H1 (cell line): ENCODE results near the gene PKNOX1. TPM values are rescaled to one million over a fixed set of nuclear protein-coding genes. Genes with fewer than 3 reads are reported as not detected.

Experiments
- CHD1 ChIP-seq: IDR thresholded peaks from 2 replicates; pipeline ENCODE4 v1.6.1; 2012; ENCODE audit warnings: low read depth, low read length, improper control_type of control experiment
- CTBP2 ChIP-seq: IDR thresholded peaks from 2 replicates; pipeline ENCODE4 v1.7.0; 2011; ENCODE audit warnings: borderline replicate concordance, mild to moderate bottlenecking, moderate library complexity, mixed read lengths, low read length; ENCODE audit not compliant: insufficient read depth, insufficient read length
- EZH2 ChIP-seq: fragments of 200-600 bp; sonication (generic); IDR thresholded peaks from 2 replicates; pipeline ENCODE4 v1.7.1; 2012; ENCODE audit warnings: low read depth, mild to moderate bottlenecking, moderate library complexity, low read length, inconsistent platforms; ENCODE audit not compliant: severe bottlenecking
- GABPA ChIP-seq: IDR thresholded peaks from 2 replicates; pipeline ENCODE4 v1.6.1; 2011; ENCODE audit warnings: mild to moderate bottlenecking, low read length, moderate library complexity, borderline replicate concordance; ENCODE audit not compliant: insufficient read depth
- KDM1A ChIP-seq: fragments of 200-600, 300-600 bp; sonication (generic); IDR thresholded peaks from 2 replicates; pipeline ENCODE4 v1.7.1; 2016; ENCODE audit warnings: mild to moderate bottlenecking, low read length, borderline replicate concordance
- KDM4A ChIP-seq: IDR thresholded peaks from one replicate; pipeline ENCODE4 v1.7.1; 2012; ENCODE audit warnings: low read depth, mild to moderate bottlenecking, moderate library complexity, low read length, inconsistent platforms; ENCODE audit not compliant: severe bottlenecking
- POU5F1 ChIP-seq: IDR thresholded peaks from 2 replicates; pipeline ENCODE4 v1.6.1; 2011; ENCODE audit warnings: low read depth, mild to moderate bottlenecking, low read length, moderate library complexity
- RBBP5 ChIP-seq: IDR thresholded peaks from 2 replicates; pipeline ENCODE4 v1.7.1; 2012; ENCODE audit warnings: low read depth, mild to moderate bottlenecking, inconsistent platforms, low read length, moderate library complexity, borderline replicate concordance
- SUZ12 ChIP-seq: fragments of 200-600 bp; sonication (generic); IDR thresholded peaks from 2 replicates; pipeline ENCODE4 v1.6.1; 2012; ENCODE audit warnings: mild to moderate bottlenecking, inconsistent platforms, low read length, moderate library complexity, mixed read lengths
- TBP ChIP-seq: IDR thresholded peaks from 2 replicates; pipeline ENCODE4 v1.6.1; 2011; ENCODE audit warnings: low read depth, low read length, improper control_type of control experiment
- ZNF274 ChIP-seq: IDR thresholded peaks from 2 replicates; pipeline ENCODE4 v1.7.0; 2012; ENCODE audit warnings: low read length, borderline replicate concordance; ENCODE audit errors: extremely low read depth
- polyA plus RNA-seq, 7 experiments: library from polyadenylated mRNA; depleted of rRNA in 3 of 7; stranded (reverse) in 5 of 7; unstranded in 2 of 7; fragments of >200 nt in 5 of 7; fragments of 200-250 nt in 2 of 7; gene quantifications; 1 replicate in 5 of 7; 2 replicates in 1 of 7; 4 replicates in 1 of 7; pipeline versions ENCODE4 v1.2.1 to v1.2.3, GENCODE V29; 2011 to 2013; ENCODE audit warnings: missing spikeins in 2 of 7, mixed read lengths in 2 of 7
- total RNA-seq: library from RNA; stranded (reverse); fragmentation: NEBNext Ultra II Directional; extraction: Animal tissue kit (Norgen Biotek cat#: 25700); gene quantifications from 2 replicates; pipeline ENCODE4 v1.2.1, GENCODE V29; 2021
- TF ChIP-seq, protein P1 (sequence below): fragments of 300-600 bp; sonication (generic); IDR thresholded peaks from 2 replicates; pipeline ENCODE4 v1.7.1; 2012; ENCODE audit warnings: low read length, moderate library complexity, mild to moderate bottlenecking, inconsistent platforms; ENCODE audit not compliant: insufficient replicate concordance

Gene PKNOX1
- total and polyA plus RNA-seq, 2 of the 8 experiments (the other 6 are each of a cell fraction or from before 2014, with no cell fraction given), result 20.4 to 31.9 TPM

DNA sequence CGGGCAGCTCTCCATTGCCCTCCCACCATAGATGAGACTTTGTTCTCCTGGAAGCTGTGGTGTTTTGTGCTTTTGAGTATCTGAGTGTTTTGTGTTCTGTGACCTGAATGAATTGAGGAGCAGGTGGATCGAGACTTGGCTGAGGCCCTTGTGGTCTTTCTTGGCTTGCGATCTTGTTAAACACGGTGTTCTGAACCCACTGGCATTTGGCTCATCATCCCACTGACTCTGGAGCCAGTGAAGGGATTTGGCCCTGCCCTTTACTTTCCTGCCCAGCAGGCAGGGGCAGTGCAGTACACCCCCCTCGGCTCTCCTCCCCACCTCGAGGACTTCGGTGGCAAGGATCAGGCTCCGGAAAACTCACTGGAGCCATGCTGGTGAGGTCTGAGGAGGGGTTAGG, 30.6 kb downstream of the PKNOX1 start (continued):
- TF ChIP-seq, protein P1, sequence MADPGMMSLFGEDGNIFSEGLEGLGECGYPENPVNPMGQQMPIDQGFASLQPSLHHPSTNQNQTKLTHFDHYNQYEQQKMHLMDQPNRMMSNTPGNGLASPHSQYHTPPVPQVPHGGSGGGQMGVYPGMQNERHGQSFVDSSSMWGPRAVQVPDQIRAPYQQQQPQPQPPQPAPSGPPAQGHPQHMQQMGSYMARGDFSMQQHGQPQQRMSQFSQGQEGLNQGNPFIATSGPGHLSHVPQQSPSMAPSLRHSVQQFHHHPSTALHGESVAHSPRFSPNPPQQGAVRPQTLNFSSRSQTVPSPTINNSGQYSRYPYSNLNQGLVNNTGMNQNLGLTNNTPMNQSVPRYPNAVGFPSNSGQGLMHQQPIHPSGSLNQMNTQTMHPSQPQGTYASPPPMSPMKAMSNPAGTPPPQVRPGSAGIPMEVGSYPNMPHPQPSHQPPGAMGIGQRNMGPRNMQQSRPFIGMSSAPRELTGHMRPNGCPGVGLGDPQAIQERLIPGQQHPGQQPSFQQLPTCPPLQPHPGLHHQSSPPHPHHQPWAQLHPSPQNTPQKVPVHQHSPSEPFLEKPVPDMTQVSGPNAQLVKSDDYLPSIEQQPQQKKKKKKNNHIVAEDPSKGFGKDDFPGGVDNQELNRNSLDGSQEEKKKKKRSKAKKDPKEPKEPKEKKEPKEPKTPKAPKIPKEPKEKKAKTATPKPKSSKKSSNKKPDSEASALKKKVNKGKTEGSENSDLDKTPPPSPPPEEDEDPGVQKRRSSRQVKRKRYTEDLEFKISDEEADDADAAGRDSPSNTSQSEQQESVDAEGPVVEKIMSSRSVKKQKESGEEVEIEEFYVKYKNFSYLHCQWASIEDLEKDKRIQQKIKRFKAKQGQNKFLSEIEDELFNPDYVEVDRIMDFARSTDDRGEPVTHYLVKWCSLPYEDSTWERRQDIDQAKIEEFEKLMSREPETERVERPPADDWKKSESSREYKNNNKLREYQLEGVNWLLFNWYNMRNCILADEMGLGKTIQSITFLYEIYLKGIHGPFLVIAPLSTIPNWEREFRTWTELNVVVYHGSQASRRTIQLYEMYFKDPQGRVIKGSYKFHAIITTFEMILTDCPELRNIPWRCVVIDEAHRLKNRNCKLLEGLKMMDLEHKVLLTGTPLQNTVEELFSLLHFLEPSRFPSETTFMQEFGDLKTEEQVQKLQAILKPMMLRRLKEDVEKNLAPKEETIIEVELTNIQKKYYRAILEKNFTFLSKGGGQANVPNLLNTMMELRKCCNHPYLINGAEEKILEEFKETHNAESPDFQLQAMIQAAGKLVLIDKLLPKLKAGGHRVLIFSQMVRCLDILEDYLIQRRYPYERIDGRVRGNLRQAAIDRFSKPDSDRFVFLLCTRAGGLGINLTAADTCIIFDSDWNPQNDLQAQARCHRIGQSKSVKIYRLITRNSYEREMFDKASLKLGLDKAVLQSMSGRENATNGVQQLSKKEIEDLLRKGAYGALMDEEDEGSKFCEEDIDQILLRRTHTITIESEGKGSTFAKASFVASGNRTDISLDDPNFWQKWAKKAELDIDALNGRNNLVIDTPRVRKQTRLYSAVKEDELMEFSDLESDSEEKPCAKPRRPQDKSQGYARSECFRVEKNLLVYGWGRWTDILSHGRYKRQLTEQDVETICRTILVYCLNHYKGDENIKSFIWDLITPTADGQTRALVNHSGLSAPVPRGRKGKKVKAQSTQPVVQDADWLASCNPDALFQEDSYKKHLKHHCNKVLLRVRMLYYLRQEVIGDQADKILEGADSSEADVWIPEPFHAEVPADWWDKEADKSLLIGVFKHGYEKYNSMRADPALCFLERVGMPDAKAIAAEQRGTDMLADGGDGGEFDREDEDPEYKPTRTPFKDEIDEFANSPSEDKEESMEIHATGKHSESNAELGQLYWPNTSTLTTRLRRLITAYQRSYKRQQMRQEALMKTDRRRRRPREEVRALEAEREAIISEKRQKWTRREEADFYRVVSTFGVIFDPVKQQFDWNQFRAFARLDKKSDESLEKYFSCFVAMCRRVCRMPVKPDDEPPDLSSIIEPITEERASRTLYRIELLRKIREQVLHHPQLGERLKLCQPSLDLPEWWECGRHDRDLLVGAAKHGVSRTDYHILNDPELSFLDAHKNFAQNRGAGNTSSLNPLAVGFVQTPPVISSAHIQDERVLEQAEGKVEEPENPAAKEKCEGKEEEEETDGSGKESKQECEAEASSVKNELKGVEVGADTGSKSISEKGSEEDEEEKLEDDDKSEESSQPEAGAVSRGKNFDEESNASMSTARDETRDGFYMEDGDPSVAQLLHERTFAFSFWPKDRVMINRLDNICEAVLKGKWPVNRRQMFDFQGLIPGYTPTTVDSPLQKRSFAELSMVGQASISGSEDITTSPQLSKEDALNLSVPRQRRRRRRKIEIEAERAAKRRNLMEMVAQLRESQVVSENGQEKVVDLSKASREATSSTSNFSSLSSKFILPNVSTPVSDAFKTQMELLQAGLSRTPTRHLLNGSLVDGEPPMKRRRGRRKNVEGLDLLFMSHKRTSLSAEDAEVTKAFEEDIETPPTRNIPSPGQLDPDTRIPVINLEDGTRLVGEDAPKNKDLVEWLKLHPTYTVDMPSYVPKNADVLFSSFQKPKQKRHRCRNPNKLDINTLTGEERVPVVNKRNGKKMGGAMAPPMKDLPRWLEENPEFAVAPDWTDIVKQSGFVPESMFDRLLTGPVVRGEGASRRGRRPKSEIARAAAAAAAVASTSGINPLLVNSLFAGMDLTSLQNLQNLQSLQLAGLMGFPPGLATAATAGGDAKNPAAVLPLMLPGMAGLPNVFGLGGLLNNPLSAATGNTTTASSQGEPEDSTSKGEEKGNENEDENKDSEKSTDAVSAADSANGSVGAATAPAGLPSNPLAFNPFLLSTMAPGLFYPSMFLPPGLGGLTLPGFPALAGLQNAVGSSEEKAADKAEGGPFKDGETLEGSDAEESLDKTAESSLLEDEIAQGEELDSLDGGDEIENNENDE, result no peak
- TF ChIP-seq KDM1A (no peak), CHD1 (no peak), CTBP2 (no peak), KDM4A (no peak), POU5F1 (no peak), RBBP5 (no peak), SUZ12 (no peak), EZH2 (no peak), GABPA (no peak), ZNF274 (no peak), TBP (no peak)
